Colon (tissue), 2 donors: Measurements from ENCODE around the gene ABCC8.

Source experiments
- FAIRE-seq: peaks from 2 replicates; lab custom pipeline; 2012; peaks lifted over from hg19 to GRCh38; lab: Jason Lieb, UNC
- donor health status: control.
- donor health status: control.

ABCC8 gene

DNA sequence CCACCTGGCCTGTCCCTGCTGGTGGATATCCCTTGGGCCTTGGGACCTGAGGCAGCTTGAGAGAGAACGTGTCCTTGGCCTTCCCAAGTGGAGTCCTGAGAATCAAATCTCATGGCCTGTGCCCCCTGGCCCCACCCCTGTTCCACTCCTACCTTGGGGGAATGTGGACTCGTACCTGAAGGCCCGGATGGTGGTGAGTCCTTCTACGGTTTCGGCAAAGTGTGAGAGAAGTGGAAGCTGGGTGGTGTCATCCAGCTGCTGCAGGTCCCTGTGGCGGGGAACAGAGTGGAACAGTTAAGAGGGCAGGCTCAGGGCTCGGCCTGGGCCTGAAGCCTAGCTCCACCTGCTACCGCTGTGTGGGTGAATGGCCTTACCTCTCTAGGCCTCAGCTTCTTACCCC, 74.2 kb downstream of the ABCC8 start:
- no peak for FAIRE-seq

DNA sequence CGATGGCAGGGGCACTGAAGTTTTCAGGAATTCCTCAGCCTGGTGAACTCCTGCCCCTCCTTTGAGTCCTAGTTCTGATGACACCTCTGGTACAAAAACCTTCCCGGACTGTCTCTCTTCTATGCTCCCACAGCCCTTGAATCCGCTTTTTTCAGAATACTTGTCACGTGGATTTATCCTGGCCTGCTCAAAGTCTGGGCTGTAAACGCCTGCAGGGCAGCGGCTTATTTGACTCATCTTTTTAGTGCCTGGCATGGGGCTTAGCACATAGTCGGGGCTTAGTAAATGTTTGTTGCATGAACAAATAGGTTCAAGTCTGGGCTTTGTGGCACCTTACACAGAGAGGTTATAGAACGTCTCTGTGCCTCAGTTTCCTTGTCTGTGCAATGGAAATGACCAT, 74.8 kb downstream of the ABCC8 start:
- FAIRE-seq, result no peak

DNA sequence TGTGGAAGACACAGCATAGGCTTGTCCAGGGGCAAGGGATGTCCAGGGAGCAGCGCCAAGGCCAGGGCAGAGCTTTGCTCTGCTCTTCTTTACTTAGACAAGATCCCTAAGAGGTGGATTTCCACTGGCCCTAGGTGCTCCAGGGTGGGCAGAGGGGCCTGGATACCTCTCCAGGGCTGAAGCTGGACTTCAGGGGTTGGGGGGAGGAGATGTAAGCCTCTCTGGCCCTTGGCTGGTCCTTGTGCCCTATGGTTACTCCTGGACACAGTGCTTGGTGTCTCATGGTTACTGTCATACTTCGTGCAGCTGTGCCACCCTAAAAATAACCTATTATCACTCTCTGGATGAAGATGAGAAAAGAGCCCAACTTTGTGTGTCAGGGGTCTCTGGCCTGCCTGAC, 75.3 kb downstream of the ABCC8 start:
- FAIRE-seq, result no peak

DNA sequence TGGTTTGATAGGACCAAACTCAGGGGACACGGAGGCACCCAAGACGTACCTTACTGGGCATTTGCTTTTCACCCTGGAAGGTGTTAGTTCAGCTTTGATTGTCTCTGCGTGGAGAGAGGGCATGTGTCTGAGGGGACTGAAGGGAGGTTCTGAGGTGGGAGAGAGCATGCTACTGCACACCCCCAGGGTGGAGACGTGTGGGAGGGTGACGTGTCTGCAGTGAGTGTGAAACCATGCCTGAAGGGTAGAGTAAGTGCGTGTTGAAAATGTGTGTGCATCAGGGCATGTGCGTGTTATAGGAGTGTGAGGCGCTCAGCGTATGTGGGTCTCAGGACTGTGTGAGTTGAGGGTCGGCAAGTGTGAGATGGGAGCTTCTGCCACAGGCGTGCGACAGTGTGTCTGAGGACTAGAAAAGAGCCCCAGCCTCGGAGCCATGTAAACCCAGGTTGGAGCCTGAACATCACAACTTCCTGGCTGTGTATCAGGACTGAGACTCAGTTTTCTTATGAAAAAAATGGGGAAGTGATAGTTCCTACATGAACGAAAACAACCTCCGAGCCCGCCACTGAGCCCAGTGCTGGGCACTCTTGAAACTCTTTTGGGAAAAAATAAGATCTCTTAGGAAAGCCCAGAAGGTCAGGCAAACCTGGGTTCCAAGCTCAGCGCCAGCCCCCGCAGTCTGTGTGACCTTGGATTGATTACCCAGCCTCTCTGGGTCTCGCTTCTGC, 76.4 kb downstream of the ABCC8 start:
- no peak for FAIRE-seq

DNA sequence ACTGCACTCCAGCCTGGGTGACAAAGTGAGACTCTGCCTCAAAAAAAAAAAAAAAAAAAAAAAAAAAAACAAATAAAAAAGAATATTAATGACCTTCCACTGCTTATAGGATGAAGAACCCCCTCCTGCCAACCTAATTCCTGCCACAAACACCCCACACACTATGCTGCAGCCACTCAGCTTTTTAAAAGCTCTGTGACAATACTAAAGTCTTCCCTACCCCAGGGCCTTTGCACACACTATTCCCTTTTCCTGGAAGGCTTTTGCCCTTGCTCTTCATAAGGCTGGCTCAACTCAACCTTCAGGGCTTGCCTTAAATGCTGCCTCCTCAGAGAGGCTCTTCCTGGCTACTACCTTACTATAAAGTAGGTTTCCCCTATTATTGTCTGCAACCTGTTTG, 77.4 kb downstream of the ABCC8 start:
- FAIRE-seq, result no peak

DNA sequence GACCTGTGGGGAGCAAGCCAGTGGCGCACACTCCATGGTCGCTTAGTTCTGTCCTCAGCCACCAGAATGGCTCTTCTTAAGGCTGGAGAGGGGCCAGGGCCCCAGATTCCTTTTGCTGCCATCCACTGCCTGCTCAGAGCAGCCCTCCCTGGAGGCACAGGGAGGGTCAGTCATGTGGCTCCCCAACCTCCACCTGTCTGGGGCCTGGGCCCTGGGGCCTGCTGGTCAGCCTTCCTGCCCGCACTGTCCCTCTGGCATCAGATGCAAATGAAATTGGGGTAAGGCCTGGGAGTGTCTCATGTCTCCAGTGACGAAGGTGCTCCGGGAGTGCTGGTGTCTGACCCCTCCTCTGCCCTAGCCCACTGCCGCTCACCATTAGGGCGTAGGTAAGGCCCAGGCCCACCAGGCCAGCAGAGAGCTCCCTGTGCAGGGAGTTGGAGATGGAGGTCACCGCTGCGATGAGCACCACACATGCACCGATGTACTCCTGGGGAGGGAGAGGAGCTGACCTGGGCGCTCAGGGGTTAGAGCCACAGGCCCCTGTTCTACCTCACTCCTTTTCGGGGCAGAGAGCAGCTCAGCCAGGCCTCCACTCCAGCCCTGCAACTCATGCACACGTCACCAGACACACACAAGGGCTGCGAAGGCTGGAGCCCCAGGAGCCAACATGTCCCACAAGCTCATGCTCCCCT, 79.2 kb downstream of the ABCC8 start:
- no peak for FAIRE-seq

DNA sequence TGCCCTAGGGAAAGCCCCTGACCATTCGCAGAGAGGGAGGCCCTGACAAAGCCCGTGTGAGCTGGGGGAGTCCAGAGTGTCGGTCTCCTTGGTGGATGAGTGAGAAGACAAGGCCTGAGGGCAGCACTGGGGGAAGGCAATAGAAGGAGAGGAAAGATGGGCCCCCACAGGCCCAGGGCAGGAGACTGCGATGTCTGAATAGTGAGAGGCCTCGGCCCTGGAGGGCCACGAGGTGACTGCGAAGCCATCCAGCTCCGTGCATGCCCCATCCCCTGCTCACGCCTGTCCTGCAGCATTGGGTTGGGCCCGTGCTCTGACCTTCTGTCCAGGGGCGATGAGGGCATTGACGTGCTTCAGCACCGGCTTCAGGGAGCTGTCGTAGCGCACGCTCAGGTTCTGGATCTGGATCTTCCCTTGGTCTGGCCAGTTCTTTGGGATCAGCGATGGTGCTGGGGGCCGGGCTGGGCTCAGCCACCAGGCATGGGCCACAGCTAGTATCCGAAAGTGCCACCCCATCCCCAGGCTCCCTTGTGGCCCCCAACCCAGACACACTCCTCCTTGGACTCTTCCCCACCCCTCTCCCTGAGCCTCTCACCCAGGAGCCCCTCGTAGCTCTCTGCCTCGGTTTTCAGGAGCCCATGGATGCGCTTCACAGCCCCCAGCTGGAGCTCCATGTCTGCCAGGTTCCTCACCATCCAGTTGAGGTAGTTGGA, 79.9 kb downstream of the ABCC8 start:
- FAIRE-seq, result no peak

DNA sequence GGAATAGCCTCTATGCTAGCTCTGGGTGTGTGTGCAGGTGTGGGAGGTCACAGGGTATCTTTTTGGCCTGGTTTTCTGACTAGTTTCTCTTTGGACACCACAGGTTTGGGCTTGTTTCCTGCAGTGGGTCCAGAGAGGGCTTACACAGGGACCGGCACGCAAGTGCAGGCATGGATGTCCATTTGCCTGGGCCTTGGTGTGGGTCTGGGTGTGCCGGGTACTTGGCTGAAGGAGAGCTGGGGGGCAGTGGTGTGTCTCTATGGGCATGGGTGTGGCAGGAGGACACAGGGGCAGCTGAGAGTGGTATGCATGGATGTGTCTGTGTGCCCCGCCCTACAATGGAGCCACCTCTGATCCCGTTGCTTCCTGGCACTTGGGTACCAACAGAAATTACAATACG, 80.7 kb downstream of the ABCC8 start:
- FAIRE-seq, result no peak

DNA sequence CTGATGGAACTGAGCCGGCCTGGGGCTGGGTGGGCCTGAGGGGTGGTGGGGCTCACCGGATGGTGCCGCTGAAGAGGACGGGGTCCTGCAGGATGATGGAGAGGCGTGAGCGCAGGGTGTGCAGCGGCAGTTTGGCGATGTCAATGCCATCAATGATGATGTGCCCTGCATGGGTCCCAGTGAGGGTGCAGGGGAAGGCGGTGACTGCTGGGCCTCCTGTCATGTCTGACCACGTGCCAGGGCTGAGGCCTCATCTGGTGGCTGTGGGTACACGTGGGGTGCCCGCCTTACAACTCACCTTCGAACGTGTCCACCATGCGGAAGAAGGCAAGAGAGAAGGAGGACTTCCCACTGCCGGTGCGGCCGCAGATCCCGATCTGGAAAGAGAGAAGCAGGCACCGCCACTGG, 81.1 kb downstream of the ABCC8 start:
- FAIRE-seq, result no peak

DNA sequence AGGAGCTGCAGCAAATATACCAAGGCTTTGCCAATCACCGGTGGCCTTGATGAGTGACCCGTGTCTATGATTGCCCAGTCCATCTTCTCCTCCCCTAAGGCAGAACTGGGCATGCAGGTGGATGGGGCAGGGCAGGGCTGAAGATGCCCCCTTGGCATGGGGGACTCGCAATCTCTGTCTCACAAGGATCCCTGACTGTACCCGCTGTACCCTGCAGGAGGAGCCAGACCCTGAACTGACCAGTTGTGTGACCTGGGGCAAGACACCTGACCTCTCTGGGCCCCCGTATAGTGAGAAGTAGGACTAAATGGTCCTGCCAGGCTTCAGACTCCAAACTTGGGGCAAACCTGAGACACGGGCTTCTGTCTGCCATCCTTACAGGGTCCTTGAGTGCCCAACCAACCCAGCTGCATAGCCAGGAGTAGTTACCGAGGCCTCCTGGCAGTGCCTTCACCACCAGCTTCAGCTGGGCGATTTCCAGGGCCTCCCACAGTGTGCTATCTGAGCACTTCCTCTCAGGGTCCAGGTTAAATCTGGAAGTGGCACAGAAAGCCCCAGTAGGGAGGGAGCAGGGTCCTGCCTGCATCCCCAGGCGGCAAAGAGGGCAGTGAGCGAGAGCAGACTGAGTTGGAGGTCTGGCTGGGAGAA, 81.8 kb downstream of the ABCC8 start:
- no peak for FAIRE-seq

DNA sequence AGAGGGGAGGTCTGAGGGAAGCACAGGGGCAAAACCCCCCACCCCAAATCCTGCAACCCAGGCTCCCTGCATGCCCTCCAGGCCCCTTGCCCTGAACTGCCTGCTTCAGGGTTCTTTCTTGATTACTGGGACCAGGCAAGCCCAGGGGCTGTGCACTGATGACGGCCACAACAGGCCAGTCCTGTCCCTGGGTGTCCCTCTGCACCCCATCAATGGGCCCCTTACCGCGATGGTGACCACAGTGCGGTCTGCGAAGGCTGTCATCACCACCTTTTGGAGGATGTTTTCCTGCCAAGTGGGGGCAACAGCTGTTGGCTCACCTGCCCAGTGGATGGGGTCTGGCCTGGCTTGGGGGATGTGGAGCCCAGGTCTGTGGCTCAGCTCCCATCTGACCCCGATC, 83.2 kb downstream of the ABCC8 start:
- FAIRE-seq, result no peak

DNA sequence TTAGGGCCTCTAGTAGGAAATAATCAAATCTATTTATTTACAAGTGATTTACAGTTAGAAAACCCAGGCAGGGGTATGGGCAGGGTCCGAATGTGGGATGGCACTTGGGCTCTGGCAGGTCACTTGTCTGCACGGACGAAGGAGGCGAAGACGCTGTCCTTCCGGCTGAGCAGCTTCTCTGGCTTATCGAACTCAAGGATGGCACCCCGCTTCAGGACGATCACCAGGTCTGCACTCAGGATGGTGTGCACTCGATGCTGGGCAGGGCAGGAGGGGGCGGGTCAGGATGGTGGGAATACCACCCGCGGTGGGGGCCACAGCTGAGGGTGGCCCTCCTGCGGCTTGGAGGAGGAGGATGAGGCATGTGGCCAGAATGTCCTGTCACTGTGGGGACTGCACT, 83.8 kb downstream of the ABCC8 start:
- no peak for FAIRE-seq

DNA sequence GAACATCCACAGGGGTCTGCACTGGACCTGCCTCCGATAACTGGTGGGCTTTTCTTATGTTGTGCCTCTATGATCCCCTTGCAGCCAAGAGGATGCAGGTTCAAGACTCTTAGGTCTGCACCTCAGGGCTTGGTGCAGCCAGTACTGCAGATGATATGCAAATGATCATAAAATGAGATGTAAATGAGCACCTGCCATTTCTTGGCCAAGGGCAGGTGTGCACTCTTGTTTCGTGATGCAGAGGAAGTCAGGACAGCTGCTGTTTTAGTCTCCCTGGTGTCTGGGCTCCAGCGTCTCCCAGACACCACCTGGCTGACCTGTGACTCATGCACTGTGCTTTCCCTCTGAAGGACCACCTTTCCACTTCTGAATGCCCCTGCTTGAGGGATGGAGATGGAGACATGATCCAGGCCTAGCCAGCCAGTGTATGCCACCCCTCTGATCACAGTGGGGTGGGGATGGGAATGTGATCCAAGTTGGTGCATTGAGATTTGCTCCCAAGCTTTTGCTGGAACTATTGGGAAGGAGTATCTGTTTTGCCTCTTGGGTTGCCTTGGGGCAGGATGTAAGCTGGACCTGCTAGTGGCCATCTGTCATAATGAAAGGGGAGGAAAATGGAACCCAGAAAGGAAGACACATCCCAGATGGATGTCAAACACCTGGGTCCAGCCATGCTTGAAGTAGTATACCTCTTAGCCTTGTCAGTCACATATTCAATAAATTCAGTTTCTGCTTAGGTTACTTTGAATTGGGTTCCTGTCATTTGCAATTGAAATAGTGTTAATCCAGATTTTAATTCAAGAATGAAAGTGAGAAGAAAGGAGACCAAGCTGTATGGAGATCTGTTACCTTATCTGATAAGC, 84.9 kb downstream of the ABCC8 start:
- FAIRE-seq, result no peak

DNA sequence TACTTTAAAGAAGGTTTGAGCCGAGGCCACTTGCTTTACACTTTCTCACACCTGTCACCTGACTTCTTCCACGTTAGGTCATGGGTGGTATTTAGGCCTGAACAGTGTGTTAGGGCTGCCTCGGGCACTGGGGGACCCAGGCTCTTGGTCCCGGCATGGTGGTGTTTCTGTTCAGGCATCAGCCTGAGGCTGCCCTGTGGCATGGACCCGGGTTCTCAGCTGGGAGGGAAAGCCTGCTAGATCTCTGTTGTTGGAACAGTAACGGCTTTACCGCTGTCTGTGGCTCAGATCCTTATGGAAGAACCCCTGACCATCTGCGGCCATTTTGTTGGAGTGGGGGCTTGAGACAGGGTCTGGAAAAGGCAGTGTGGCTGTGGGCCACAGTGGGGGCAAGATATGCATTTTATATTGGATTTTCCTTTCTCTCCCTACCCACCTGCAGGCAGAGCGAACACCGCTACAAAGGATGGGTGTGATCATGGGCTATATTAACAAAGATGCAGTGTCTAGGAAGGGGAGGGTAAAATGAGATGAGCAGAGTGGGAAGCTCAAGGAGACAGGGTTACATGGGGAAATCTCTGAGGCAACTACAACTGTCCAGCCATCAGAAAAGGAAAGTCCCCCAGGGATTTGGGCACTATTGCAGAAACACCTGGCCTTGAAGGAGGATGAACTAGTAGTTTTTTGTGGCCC, 86.5 kb downstream of the ABCC8 start:
- FAIRE-seq, result no peak

DNA sequence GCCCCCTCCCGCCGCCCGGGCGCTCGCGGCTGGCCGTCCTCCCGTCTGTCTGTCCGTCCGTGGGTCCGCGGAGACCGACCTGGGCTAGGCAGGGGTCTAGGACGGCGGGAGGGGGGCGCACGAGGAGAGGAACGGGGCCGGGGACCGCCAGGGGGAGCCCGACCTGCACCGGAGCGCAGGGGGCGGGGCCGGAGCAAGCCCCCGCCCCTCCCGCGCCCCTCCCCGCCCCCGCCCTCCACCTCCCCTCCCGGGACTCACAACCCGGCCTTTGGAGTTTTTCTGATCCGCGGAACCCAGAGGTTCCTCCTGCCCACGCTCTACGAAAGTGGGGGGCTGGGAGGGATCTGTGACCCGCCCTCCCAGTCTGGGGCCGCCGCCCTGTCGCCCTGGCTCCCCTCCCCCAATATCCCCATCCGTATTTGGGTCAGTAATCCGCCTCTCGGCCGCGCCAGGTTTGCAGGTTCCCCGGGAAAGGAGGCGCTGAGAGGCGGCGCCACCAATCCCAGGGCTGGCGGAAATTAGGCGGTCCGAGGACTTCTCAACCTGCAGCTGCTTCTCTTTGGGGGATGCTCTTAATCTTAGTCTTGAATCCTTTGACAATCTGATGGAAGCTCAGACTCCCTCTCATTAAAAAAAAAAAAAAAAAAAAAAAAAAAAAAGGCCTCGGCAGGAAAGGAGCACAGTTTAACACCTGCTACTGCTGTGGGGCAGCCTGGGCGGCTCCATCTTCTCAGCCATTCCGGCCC, 87.3 kb downstream of the ABCC8 start:
- no peak for FAIRE-seq

DNA sequence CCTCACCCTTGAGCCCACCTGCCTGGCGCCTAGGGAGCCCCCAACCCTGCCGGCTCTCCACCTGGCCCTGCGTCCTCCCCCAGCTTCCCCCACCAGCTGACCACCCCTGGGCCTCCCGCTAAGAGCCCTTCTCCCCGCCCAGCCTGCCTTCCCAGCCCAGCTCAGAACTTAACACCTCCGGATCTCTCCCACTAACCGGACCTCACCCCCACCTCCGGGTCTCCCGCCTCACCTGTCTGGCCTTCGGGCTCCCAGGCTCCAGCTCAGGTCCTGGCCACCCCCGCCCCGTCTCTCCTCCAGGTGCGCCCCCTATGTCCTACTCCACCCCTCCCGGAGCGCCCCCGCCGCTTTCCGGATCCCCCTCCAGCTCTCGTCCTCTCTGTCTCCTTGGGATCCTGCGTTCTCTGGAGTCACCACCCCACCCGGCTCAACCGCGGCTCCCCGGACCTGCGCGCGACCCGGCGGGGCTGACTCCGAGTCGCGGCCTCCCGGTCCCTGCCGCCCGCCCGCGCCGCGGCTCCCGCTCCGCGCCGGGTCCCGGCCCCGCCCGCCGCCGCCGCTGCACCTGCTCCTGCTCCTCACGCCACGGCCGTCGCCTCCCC, 87.9 kb downstream of the ABCC8 start, which contains the start of gene KCNJ11:
Gene KCNJ11, minus strand, starts transcription at position 51 of the 602 bp plus-strand sequence. CDS start 568 bp downstream, outside the sequence.
- FAIRE-seq, result no peak

DNA sequence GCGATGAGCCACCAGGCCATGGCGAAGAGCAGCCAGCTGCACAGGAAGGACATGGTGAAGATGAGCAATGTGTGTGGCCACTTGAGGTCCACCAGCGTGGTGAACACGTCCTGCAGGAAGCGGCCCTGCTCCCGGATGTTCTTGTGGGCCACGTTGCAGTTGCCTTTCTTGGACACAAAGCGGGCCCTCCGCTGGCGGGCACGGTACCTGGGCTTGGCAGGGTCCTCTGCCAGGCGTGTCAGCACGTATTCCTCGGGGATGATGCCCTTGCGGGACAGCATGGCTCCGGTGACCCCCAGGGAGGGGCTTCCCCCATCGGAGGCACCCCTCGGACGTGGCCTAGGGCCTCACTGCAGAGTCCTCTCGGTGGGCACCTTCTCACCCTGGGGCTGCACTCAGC, 88.8 kb downstream of the ABCC8 start:
- FAIRE-seq, result no peak

DNA sequence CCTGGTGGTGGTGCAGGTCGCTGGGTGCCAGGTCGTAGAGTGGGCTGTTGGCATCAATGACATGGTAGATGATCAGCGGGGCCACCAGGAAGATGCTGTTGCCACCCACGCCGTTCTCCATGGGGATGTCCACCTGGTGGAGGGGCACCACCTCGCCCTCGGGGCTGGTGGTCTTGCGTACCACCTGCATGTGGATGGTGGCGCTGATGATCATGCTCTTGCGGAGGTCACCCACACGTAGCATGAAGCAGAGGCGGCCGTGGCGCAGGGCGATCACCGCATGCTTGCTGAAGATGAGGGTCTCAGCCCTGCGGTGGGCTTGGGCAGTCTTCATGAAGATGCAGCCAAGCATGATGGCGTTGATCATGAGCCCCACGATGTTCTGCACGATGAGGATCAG, 89.4 kb downstream of the ABCC8 start:
- FAIRE-seq, result no peak

DNA sequence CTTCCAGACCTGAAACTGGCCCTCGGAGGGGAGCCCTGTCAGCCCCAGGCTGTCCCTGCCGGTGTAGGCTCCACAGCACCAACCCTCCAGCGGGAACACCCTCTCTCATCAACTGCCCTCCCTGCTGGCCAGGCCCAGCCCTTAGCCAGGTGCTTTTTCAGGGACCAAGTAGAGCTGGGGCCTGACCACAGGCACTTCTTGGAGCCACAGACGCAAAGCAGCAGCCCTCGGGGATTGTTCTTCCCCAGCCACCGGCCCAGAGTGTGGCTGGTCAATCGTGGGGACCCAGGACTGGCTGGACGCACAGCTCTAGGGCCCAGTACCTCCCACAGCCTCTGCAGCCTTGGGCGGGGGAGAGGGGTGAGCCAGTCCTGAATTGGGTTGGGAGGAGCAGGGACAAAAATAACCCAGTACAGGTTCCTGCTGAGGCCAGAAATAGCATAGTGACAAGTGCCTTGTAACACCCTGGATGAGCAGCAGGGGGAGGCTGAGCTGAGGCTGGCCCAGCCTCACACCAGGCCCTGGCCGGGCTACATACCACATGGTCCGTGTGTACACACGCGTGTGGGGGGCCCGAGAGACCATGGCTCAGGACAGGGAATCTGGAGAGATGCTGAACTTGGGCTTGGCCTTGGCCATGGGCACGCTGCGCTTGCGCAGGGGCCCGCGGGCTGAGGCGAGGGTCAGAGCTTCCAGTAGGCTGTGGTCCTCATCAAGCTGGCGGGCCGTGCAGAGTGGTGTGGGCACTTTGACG, 90.1 kb downstream of the ABCC8 start:
- no peak for FAIRE-seq
